SK-N-SH treated with all-trans-retinoic acid at 6 μM for 48 hours (cell line): ENCODE results near the gene NFKBIA.

Experiments used
- ATAC-seq: fragments of 200-7000 bp; cut with Tn5 transposase; 3 replicates; pipeline ENCODE4 v1.9.1; 2020; ENCODE audit warnings: mild to moderate bottlenecking, moderate library complexity
- ARNTL ChIP-seq: fragments of 450-650 bp; formaldehyde crosslinking; IDR thresholded peaks from 2 replicates; pipeline ENCODE4 v1.5.0; 2020; ENCODE audit warnings: low read depth, mild to moderate bottlenecking, moderate library complexity, borderline replicate concordance
- BACH2 ChIP-seq: fragments of 250-450 bp; sonication (Bioruptor Pico); IDR thresholded peaks from 2 replicates; pipeline ENCODE4 v1.9.0; 2021; ENCODE audit warnings: mild to moderate bottlenecking, borderline replicate concordance
- CREB5 ChIP-seq: fragments of 250-450 bp; sonication (Bioruptor Pico); IDR thresholded peaks from 2 replicates; pipeline ENCODE4 v1.5.1; 2020; ENCODE audit warnings: low read depth, mild to moderate bottlenecking, moderate library complexity
- CSDC2 ChIP-seq: fragments of 250-450 bp; sonication (Bioruptor Pico); IDR thresholded peaks from 2 replicates; pipeline ENCODE4 v1.5.0; 2020; ENCODE audit warnings: mild to moderate bottlenecking, moderate library complexity
- ESRRG ChIP-seq: fragments of 250-450 bp; sonication (Bioruptor Pico); IDR thresholded peaks from 2 replicates; pipeline ENCODE4 v1.6.1; 2021; ENCODE audit warnings: mild to moderate bottlenecking
- ISL1 ChIP-seq: fragments of 250-450 bp; sonication (Bioruptor Pico); IDR thresholded peaks from 2 replicates; pipeline ENCODE4 v2.1.2; 2022; ENCODE audit warnings: mild to moderate bottlenecking, moderate library complexity
- PATZ1 ChIP-seq: fragments of 250-450 bp; sonication (Bioruptor Pico); IDR thresholded peaks from 2 replicates; pipeline ENCODE4 v1.8.0; 2020; ENCODE audit warnings: mild to moderate bottlenecking, moderate library complexity, borderline replicate concordance
- RARB ChIP-seq: fragments of 250-450 bp; sonication (Bioruptor Pico); IDR thresholded peaks from 2 replicates; pipeline ENCODE4 v1.8.0; 2021; ENCODE audit warnings: mild to moderate bottlenecking, moderate library complexity
- SNAI2 ChIP-seq: fragments of 250-450 bp; sonication (Bioruptor Pico); IDR thresholded peaks from 2 replicates; pipeline ENCODE4 v1.5.0; 2020; ENCODE audit warnings: mild to moderate bottlenecking, moderate library complexity
- TOX ChIP-seq: fragments of 250-450 bp; sonication (Bioruptor Pico); IDR thresholded peaks from 2 replicates; pipeline ENCODE4 v1.8.0; 2021; ENCODE audit warnings: mild to moderate bottlenecking, moderate library complexity, borderline replicate concordance
- ZC3H10 ChIP-seq: fragments of 250-450 bp; sonication (Bioruptor Pico); IDR thresholded peaks from 2 replicates; pipeline ENCODE4 v1.5.1; 2021; ENCODE audit warnings: mild to moderate bottlenecking, moderate library complexity
- ZFP3 ChIP-seq: fragments of 250-450 bp; sonication (Bioruptor Pico); IDR thresholded peaks from 2 replicates; pipeline ENCODE4 v1.5.0; 2020; ENCODE audit warnings: mild to moderate bottlenecking, moderate library complexity
- ZFP30 ChIP-seq: fragments of 450-650 bp; formaldehyde crosslinking; IDR thresholded peaks from 2 replicates; pipeline ENCODE4 v1.5.0; 2022; ENCODE audit warnings: mild to moderate bottlenecking, moderate library complexity
- ZNF565 ChIP-seq: fragments of 450-650 bp; formaldehyde crosslinking; conservative IDR thresholded peaks from 2 replicates; pipeline ENCODE4 v1.5.0; 2020; ENCODE audit warnings: low read depth, mild to moderate bottlenecking, moderate library complexity
- ZNF70 ChIP-seq: fragments of 450-650 bp; formaldehyde crosslinking; IDR thresholded peaks from 2 replicates; pipeline ENCODE4 v1.5.0; 2020; ENCODE audit warnings: mild to moderate bottlenecking, moderate library complexity
- ZNF8 ChIP-seq: fragments of 450-650 bp; formaldehyde crosslinking; IDR thresholded peaks from 2 replicates; pipeline ENCODE4 v1.5.0; 2020; ENCODE audit warnings: mild to moderate bottlenecking, moderate library complexity
- TF ChIP-seq, protein P1 (sequence below): fragments of 250-450 bp; sonication (Bioruptor Pico); IDR thresholded peaks from 2 replicates; pipeline ENCODE4 v1.5.1; 2021; ENCODE audit warnings: mild to moderate bottlenecking, moderate library complexity

Gene NFKBIA

GRCh38 chr14:35401422-35402265 lies 2.9 kb downstream of the NFKBIA start (continued):
- TF ChIP-seq, protein P1, sequence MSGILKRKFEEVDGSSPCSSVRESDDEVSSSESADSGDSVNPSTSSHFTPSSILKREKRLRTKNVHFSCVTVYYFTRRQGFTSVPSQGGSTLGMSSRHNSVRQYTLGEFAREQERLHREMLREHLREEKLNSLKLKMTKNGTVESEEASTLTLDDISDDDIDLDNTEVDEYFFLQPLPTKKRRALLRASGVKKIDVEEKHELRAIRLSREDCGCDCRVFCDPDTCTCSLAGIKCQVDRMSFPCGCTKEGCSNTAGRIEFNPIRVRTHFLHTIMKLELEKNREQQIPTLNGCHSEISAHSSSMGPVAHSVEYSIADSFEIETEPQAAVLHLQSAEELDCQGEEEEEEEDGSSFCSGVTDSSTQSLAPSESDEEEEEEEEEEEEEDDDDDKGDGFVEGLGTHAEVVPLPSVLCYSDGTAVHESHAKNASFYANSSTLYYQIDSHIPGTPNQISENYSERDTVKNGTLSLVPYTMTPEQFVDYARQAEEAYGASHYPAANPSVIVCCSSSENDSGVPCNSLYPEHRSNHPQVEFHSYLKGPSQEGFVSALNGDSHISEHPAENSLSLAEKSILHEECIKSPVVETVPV (CRISPR knock-in tag) = no peak
- TF ChIP-seq CREB5 (CRISPR knock-in tag) = no peak
- no peak for TF ChIP-seq ZNF70

- ATAC-seq = no peak
- TF ChIP-seq TOX (CRISPR knock-in tag) = no peak
- TF ChIP-seq CSDC2 (CRISPR knock-in tag) = no peak
- no peak for TF ChIP-seq ZNF565
- TF ChIP-seq PATZ1 (CRISPR knock-in tag) = no peak
- TF ChIP-seq ZNF70 = no peak
- TF ChIP-seq CREB5 (CRISPR knock-in tag) = no peak
- TF ChIP-seq RARB (CRISPR knock-in tag) = no peak
- no peak for TF ChIP-seq ZFP30 (CRISPR knock-in tag)
- no peak for TF ChIP-seq SNAI2 (CRISPR knock-in tag)
Measured at GRCh38 chr14:35400648-35401421, 3.7 kb downstream of the NFKBIA start.

DNA sequence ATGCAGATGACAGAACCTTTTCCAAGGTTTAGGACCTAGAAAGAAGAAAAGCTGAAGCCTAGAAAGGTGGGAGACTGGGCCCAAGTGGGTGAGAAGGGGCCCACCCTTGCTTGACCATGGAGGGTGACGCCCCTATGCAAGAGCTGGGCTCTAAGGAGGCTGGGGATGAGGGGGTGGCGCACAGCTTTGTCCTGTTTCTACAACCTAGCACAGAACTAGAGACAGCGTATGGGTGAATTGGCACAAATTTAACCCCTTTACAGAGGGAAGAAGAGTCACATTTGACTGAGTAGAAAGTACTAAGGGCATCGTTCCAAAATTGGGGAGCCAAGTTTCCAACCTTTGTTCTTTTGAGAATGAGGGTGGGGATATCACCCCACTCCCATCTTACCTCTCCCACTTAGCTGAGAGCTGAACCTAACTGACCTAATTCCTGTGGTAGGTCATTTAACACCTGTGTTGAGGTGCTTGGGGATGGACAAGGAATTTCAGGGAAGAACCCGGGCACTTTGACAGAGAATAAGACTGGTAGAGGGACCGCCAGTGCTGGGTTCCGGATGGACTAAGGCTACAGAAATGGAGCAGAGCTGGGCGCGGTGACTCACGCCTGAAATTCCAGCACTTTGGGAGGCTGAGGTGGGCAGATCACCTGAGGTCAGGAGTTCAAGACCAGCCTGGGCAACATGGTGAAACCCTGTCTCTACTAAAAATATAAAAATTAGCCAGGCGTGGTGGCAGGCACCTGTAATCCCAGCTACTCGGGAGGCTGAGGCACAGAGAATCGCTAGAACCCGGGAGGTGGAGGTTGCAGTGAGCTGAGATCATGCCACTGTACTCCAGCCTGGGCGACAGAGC lies 5.2 kb downstream of the NFKBIA start:
- no peak; the same call in 2 of the 3 replicates for ATAC-seq
- TF ChIP-seq ZNF70 = no peak
- TF ChIP-seq RARB (CRISPR knock-in tag) = no peak
- no peak for TF ChIP-seq ZNF8 (CRISPR knock-in tag)
- TF ChIP-seq ZFP30 (CRISPR knock-in tag) = no peak
- no peak for TF ChIP-seq SNAI2 (CRISPR knock-in tag)
- no peak for TF ChIP-seq ISL1 (CRISPR knock-in tag)
- no peak for TF ChIP-seq ESRRG (CRISPR knock-in tag)
- no peak for TF ChIP-seq CREB5 (CRISPR knock-in tag)
- TF ChIP-seq CSDC2 (CRISPR knock-in tag) = no peak
- TF ChIP-seq ZC3H10 (CRISPR knock-in tag) = no peak
- no peak for TF ChIP-seq PATZ1 (CRISPR knock-in tag)
- TF ChIP-seq BACH2 (CRISPR knock-in tag) = no peak
- TF ChIP-seq ZFP3 (CRISPR knock-in tag) = no peak
- TF ChIP-seq ARNTL (CRISPR knock-in tag) = no peak
- no peak for TF ChIP-seq ZNF565
